ENCODE data around the gene GFY.

GFY gene

GRCh38 chr19:49473868-49474541, 48.8 kb downstream of the GFY start, which contains the start of gene FLT3LG:
Gene FLT3LG (plus strand): TSS chr19:49474215. CDS start chr19:49474640, 425 bp downstream.
- DNase-seq: peak; percentile 9

DNA sequence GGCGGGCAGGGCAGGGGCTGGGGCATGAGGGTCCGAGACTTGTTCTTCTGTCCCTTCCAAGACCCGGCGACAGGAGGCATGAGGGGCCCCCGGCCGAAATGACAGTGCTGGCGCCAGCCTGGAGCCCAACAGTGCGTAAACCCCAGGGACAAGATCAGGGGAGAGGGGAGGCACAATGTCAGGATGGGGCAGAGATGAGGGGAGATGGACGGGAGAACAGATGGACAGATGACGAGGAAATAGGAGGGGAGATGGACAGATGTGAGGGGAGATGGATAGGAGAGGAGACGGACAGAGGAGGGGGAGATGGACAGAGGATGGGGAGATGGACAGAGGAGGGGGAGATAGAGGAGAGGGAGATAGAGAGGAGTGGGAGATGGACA, 49.3 kb downstream of the GFY start:
- no peak for DNase-seq

DNA sequence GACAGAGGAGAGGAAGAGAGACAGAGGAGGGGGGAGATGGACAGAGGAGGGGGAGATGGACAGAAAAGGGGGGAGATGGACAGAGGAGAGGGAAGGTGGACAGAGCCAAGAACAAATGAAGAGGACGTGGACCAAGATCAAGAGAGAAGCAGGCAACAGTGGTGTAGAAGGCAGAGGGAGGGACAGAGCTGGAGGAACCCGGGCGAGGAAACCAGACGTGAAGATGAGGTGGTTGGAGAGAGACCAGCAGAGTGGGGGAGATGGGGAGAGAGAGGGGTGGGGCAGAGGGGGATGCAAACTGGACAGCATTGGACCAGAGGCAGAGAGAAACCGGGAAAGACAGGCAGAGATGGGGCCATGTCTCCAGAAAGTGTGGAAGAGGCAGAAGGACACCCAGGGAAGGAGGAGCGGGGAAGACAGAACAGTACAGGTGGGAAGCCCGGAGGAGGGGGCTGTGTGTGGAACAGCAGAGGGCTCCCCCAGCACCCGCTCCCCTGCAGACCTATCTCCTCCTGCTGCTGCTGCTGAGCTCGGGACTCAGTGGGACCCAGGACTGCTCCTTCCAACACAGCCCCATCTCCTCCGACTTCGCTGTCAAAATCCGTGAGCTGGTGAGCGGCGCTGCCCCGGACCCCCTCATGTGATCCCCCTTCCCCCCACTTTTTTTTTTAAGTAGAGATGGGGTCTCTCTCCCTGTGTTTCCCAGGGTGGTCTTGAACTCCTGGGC, 50.2 kb downstream of the GFY start:
- DNase-seq: no peak

GRCh38 chr19:49475995-49476880, 51.0 kb downstream of the GFY start:
- no peak for DNase-seq

Data from NCI-H1092 (cell line).